ENCODE results near the gene P2RX3.

P2RX3 gene

DNA sequence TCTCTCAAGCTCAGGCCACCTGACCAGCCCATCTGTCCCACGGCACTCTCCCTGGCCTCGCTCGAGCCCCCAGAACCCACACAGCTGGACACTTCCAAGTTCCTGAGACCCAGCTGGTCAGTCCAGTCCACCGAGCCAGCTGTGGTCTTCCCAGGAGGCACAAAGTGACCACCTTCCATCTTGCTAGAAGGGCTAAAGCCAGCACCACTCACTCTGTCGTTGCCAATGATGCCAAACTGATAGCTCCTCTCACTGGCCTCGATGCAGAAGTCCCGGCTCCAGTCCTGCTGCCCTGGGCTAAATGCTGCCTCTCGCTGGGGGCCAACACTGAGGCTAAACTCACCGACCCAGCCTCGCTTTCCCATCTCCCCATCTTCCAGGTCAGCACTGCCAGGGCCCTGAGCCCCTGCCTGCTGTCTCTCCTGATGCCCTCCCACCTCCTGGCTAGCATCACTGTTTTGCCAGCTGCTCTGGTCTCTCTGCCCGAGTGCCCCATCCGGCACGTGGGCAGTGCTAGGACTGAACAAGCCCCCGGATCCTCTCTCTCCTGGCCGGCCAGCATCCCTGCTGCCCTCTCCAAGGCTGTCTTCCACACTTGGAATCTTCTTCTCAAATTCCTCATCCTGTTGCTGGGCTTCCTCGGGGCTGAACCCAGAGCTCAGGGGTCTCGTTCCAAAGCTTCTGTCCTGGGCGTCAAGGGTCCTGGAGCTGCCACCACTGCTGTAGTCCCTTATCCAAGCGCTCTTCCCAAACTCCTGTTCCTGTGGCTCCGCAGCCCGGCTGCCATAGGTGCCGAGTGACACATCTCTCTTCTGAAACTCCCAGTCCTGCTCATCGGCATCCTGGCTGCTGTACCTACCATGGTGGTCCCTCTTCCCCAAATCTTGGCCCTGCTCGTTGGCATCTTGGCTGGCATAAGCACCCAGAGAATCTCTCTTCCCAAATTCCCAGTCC, 28.8 kb upstream of the P2RX3 start:
- DNase-seq (ENCODE audit: low read depth, low spot score) = no peak

DNA sequence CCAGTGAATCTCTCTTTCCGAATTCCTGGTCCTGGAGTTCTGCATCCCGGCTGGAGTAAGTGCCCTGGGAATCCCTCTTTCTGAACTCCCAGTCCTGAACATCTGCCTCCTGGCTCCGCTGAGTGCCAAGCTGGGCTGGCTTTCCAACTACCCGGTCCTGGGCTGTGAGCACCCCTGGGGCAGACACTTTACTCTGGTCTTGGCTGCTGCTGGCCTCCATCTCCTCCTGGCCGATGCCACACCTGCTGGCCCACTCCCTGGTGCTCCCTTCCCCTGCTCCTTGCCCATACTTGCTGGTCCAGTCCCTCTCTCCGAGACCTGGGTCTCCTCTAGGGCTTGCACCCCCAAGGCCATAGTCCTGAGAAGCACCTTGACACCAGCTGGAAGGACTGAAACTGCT, 28.1 kb upstream of the P2RX3 start:
- DNase-seq (ENCODE audit: low read depth, low spot score) = no peak

DNA sequence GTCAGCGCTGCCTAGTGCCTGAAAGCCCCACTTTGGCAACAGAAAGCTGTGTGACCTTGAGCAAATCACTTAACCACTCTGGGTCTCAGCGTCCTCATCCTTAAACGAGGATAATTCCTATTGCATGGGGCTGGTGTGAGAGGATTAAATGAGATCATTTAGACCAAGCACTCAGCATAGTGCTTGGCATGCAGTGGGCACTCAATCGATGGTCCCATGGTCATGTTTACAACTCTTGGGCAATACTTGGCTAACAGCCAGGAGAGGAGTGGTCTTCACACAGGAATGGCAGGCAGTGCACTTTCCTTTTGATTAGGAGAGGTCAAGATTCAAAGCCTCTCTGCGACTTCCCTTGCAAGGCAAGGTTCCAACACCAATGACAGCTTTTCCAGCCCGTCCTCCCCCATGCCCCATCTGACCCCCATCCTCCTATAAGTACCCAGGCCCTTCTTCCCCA, 27.5 kb upstream of the P2RX3 start:
- DNase-seq (ENCODE audit: low read depth, low spot score) = no peak

DNA sequence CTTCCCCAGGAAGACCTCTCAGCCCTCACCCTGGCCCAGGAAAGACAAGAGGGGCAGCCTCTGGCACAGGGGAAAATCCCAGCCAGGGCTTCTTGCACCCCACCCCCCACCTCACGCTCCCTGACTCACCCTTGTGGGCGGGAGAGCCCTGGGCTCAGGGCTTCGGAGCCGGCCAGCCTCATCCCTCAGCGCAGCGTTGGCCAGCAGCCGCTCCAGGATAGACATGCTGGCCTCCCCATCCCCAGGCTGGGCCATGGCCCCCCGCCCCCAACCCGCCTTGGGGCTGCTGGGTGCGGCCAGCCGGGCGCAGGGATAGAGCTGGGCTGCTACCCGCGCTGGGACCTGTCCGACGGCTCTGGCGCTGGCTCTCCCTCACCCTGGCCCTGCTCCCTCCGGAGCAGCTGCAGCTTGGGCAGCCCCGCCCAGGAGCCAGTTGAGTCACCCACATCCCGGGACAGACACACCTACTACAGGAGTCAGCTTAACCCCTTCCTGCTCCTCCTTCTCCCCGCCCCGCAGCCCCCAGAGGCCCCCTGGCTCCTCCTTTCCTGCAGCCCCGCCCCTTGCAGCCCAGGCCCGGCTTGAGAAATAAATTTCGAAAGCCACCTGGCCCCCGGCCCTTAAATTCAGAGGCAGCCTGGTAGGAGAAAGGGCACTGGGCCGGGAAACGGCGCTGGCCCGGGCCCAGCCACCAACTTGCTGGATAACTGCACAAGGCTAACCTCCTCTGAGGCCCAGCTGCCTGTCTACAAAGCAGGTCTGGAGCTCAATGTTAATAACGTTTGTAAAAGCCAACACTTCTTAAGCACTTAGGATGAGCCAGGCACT, 26.8 kb upstream of the P2RX3 start:
- DNase-seq (ENCODE audit: low read depth, low spot score) = peak; percentile 84

DNA sequence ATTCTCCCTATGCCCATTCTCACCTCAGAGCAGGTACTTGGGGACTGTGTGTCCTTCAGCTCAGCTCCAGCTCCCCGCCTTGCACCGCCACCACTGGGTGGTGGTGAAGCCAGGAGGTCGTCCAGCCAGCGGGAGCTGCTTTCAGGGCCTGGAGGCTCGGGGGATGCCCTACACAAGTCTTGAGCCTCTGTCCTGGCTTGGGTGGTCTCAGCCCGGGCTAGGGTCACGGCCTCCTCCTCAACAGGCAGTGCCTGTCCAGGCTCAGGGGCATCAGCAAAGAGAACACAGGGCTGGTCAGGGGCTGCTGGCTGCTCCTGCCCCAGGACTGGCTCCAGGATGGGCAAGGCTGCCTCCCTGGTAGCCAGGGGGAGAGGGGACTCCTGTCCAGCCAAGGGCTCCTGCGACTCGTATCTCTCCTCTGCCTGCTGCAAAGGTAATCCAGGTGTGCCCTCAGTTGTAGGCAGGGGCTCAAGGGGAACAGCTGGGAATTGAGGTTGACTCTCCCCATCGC, 25.6 kb upstream of the P2RX3 start:
- no peak for DNase-seq (ENCODE audit: low read depth, low spot score)

- DNase-seq (ENCODE audit: low read depth, low spot score) = no peak
Observed at GRCh38 chr11:57313071-57313787, 24.9 kb upstream of the P2RX3 start.

DNA sequence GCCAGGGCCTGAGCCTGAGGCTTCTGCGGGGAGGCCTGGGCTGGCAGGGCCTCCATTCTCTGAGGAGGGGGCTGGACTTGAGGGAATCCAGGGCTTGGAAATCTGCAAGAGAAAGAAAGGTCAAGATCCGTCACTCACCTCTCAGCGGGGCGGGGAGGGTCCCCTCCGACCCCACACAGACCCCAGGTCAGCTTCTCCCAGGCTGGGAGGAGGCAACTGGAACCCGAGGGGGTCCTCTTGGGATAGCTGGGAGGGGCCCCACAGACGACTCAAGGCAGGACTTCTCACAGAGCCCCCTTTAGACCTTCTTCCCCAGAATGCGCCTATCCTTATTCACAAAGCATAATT, 24.4 kb upstream of the P2RX3 start:
- DNase-seq (ENCODE audit: low read depth, low spot score) = no peak

DNA sequence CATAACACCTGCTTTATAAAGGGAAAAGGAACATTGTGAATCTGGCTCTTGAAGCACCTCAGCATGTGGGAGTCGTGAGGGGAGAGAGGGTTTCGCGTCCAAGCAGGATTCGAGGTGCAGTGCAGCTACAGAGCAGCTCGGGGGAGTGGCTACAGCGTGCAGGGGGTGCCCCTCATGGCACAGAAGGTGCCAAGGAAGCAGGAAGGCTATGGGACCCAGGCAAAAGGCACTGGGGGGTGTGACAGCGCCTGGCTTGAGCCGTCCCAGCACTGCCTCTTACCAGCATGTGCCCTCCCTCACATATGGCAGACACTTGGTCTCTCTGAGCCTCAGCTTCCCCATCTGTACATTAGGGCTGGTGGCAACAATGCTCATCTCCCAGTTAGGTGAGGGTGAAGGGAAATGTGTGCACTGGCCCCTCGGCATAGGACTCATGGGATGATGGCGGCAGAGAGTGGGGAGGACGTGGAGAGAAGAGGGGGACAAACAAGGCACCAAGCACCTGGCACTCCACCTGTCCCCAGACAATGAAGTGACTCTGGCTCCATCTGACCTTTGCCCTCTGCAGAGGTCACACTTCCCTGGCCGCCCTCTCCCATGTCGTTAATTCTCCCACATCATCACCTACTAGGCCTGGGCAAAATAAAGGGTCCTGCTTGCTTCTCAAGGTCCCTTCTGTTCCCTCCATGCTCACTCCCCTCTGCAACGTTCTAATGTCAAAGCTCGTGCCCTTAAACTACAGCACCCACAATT, 23.8 kb upstream of the P2RX3 start:
- DNase-seq (ENCODE audit: low read depth, low spot score) = no peak

DNA sequence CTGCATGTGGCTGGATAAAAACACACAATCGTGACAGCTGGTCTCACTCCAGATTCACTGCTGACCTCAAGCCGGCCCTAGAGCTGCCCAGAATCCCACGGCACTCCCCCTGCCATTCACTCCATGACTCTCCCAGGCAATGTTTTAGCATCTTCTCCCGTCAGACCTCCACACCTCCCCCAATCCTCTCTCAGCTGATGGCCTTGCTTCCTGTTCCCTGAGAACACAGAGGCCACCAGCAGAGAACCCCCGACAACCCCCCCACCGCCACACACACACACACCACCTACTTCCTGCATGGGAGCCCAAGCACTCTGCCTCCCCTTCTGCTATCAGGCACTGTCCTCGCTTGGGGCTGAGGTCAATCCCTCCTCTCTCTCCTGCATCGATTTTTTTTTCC, 22.7 kb upstream of the P2RX3 start:
- no peak for DNase-seq (ENCODE audit: low read depth, low spot score)

DNA sequence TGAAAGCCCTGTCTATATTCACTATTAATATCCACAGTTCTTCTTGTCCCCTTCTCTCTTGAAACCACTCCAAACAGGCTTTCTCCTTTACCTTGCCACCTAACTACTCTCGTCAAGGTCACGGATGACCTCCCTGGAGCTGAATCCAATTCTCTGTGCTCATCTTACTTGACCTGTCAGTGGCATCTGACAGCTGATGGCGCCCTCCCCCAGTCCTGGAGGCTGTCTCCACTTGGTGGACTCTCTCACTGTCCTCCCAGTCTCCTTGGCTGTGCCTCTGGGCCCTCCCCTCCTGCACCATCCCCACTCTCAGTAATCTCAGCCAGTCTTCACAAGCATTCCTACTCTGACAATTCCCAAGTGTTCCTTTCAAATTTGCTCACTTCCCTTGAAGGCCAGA, 22.1 kb upstream of the P2RX3 start:
- DNase-seq (ENCODE audit: low read depth, low spot score) = no peak

GRCh38 chr11:57318178-57318577, 20.0 kb upstream of the P2RX3 start:
- no peak for DNase-seq (ENCODE audit: low read depth, low spot score)

GRCh38 chr11:57320067-57320718, 18.0 kb upstream of the P2RX3 start:
- DNase-seq (ENCODE audit: low read depth, low spot score) = no peak

DNA sequence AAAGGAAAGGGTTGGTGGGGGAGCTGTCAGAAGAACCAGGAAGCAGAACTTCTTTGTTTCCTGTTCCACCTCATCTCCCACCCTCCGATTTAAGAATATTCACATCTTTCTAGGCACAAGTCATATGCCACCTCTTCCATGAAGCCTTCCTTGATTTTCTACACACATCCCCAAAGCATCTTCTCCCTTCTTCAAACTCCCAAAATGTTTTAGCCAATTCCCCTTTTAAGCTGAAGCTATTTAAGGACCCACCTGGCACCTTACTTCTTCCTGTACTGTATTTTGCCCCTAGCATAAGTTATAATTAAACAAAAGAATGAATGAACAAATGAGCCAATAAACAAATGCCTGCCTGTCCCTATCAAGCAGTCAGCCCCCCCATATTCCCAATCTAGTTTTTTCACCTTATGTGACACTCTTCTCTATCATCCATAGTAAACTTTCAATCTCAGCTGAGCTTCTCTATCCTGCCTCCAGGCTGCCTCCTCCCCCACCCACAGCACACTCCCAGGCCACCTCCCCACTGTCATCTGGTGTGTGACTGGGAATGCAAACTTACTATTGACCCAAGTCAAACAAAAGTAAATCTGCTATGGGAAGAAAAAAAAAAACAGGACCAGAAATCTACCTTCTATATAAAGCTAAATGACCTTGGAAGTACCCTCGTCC, 17.3 kb upstream of the P2RX3 start:
- DNase-seq (ENCODE audit: low read depth, low spot score) = no peak

DNA sequence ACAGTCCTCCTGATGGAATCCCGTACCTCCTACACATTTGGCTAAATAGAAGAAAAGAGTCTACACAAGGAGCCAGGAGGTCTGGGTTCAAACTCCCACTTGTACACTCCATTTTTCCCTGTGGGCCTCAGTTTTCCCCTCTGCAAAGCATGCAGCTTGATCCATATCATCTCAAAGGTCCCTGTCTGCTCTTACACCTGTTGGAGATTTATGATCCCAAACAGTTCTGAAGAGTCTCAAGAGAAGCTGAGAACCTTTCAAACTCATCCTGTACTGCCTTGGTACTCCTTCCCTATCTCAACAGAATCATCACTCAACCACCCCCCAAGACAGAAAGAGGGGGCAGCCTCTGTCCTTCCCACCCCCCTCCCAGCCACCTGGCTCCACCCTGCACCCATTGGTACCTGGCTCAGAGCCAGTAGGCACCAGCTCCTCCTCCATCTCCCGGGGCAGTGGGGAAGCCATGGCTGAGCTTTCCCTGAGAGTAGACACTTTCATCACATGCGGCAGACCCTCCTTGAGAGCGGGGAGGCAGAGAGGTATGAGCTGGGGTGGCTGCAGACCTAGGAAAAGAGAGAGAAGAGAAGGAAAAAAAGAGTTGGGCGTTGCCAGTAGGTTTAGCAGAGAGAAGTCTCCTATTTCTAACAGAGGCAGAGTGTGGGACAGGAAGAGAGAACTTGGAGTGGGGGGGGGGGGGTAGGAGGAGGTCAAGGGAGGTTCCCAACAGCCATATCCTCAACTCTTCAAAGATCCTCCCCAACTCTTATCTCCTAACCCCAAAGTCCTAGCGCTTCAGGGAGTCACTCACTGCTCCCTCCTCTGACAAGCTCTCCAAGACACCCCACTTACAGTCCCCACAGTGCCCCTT, 16.5 kb upstream of the P2RX3 start:
- no peak for DNase-seq (ENCODE audit: low read depth, low spot score)

DNA sequence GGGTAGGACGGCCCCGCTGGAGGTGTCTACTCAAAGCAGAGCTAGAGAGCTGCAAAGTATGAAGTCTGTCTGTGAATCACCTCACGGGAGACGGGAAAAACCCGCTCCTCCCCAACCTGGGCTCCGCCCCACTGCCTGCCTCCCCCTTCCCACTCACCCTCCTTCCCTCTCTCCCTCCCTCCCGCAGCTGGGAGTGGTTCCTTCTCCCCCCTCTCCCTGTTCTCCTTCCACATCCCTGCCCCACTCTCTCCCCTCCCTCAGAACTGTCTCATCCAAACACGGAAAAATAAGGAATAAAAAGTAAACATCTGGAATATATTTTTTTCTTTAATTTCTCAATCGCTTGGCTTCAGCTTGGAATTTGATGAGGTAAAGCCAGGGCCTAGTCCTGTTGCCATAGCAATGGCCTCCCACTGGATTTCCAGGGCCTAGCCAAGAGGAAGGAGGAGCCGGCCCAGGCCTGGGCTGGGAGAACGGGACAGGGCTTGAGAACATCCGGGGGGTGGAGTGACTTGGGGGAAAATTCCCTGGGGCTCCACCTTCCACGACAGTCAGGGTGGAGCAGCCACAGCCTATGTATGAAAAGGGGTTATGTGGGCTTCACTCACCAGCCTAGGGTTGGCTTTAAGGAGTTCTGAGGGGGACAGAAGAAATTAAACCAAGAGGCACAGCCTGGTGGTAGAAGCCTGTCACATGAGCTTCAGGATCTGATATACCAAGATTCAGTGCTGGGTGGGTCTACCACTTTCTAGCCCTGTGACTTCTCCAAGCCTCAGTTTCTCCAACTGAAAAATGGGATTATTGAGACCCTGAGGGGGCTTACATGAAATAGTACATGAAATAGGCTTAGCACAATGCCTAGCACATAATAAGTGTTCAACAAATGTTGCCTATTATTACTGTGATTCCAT, 15.6 kb upstream of the P2RX3 start:
- DNase-seq (ENCODE audit: low read depth, low spot score) = no peak

DNA sequence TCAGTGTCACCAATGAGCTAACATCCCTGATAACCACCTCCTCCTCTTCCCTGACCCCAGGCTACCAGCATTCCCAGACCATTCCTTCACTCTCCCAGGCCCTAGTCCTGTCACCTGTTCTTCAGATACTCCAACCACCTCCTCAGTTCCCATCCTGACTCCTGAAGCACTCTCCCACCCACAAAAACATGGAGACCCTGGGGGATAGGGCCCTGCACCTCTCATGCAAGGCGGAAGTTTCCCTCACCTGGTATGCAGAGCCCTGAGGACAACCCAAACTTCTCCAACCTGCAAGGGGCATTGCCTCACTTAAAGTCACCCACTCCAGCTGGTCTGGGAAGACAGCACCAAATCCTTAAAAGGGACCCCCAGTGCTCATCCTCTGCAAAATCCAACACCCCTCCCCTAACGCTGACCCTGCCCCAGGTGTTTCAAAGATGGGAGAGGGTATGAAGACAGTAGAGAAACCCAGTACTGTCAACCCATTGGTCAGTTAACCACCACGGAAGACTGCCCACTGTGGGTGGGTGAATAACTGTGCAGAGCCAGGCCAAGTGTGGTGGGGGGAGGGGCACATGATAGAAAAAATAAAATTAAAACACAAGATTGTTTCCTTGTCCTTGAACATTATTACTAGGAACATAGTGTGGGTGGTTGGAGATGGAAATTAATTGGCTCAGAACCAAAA, 14.8 kb upstream of the P2RX3 start:
- DNase-seq (ENCODE audit: low read depth, low spot score) = no peak

DNA sequence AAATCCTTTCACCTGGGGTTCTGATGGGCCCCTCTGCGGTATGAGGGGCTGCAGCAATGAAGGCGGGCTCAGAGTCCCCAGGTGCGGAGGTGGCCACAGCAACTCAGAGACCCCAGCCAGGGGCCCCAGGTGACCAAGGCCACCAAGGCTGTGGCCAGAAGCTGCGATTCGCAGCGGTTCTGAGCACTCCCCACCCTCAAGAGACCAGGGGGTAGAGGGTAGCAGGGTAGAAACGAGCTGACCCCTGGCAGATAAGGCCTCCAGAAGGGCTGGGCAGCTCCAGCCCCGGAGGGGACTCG, 14.3 kb upstream of the P2RX3 start:
- no peak for DNase-seq (ENCODE audit: low read depth, low spot score)
